CD4-positive, alpha-beta T cell treated with Interleukin-15 for 1 hour (primary cell): ENCODE results near the gene NCOA4.
"Not testable (repeated sequence)": the region's sequence is repeated elsewhere in the genome, so short reads cannot be mapped to it uniquely, and the experiment has no call there.

Experiments
- DNase-seq: peaks from one replicate; pipeline ENCODE4 v3.0.0-alpha.2; 2020

NCOA4 gene

GRCh38 chr10:46052057-46052790 lies 21.8 kb upstream of the NCOA4 start:
- DNase-seq, result no peak

GRCh38 chr10:46050941-46051623 lies 20.7 kb upstream of the NCOA4 start:
- DNase-seq, result no peak

GRCh38 chr10:46049497-46049831 lies 19.0 kb upstream of the NCOA4 start:
- not testable (repeated sequence) for DNase-seq

- DNase-seq, result no peak
Measured at GRCh38 chr10:46048152-46048551, 17.7 kb upstream of the NCOA4 start.

GRCh38 chr10:46046261-46046660 lies 15.8 kb upstream of the NCOA4 start, which contains the start of gene MSMB:
MSMB (minus strand) TSS chr10:46046269; CDS start chr10:46046237, 32 bp downstream.
- DNase-seq, result no peak

GRCh38 chr10:46042527-46042926 lies 12.1 kb upstream of the NCOA4 start:
- DNase-seq, result no peak

- no peak for DNase-seq
Measured at GRCh38 chr10:46040004-46040403, 9.6 kb upstream of the NCOA4 start.

GRCh38 chr10:46037107-46037825 lies 6.8 kb upstream of the NCOA4 start:
- no peak for DNase-seq

- DNase-seq, result no peak
Measured at GRCh38 chr10:46035923-46036849, 5.8 kb upstream of the NCOA4 start.

GRCh38 chr10:46033602-46034011 lies 3.2 kb upstream of the NCOA4 start:
- no peak for DNase-seq

GRCh38 chr10:46031648-46032532 lies 1.5 kb upstream of the NCOA4 start:
- no peak for DNase-seq

- no peak for DNase-seq
Measured at GRCh38 chr10:46029461-46030030, 877 bp downstream of the NCOA4 start.

GRCh38 chr10:46028584-46029460 lies 1.6 kb downstream of the NCOA4 start:
- peak; percentile 32 for DNase-seq

GRCh38 chr10:46026106-46026505 lies 4.3 kb downstream of the NCOA4 start:
- DNase-seq, result no peak

- DNase-seq, result no peak
Measured at GRCh38 chr10:46025406-46025805, 5.0 kb downstream of the NCOA4 start.

GRCh38 chr10:46024948-46025347 lies 5.5 kb downstream of the NCOA4 start:
- no peak for DNase-seq

- peak; percentile 87 for DNase-seq
Measured at GRCh38 chr10:46022978-46023702, 7.3 kb downstream of the NCOA4 start.

- DNase-seq, result no peak
Measured at GRCh38 chr10:46020344-46020657, 10.1 kb downstream of the NCOA4 start.

GRCh38 chr10:46019569-46020343 lies 10.7 kb downstream of the NCOA4 start:
- peak; percentile 42 for DNase-seq
